ENCODE data around the gene ARID5A. TPM values are rescaled to one million over a fixed set of nuclear protein-coding genes. Genes with fewer than 3 reads are reported as not detected.
A peak's percentile ranks its signal among the peaks of the same experiment; 100 is the strongest.

ARID5A gene
- total and polyA plus RNA-seq, 9 of the 15 experiments (the other 6 are each of a cell fraction or from before 2014, with no cell fraction given), result 0.14 to 12.5 (median 3.0) TPM

DNA sequence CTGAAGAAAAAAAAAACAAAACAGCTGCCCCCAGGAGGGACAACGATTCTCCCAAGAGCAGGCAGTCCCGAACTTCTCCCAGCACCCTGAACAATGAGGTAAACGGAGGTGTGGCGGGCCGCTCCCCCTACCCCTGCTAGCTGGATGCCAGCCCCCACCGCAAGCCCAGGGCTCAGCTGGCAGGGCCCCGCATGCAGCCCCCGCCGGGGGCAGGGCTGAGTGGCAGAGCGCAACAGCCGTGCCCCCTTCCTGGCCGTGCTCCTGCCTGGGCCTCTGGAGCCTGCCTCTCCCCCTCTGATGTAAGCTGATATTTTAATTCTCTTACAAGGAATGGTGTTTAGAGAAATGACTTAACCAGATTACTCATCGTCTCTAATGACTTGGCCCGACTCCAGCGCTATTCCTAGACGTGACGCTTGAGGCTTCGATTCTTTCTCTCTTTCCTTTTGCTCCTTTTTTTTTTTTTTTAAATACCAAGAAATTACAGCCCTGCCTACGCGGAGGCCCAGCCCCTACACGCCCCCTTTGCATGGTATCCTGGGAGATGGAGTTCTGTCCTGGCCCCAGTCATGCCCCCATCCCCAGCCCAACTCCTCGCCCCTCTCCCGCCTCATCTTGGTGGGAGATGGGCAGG, 4.6 kb upstream of the ARID5A start (continued):
- TF ChIP-seq ETS2 (tag; IDR thresholded peaks at IDR 0.05; ENCODE audit: borderline replicate concordance, poor library complexity, severe bottlenecking) (no peak), CHD2 (IDR thresholded peaks at IDR 0.05; ENCODE audit: low read depth, low read length) (no peak), E2F8 (IDR thresholded peaks at IDR 0.05; ENCODE audit: low read depth, partially characterized antibody) (no peak), ZNF444 (CRISPR knock-in tag; IDR thresholded peaks at IDR 0.05) (no peak), HDAC2 (IDR thresholded peaks at IDR 0.05) (no peak), SMARCA4 (IDR thresholded peaks at IDR 0.05) (peak; percentile 79), KAT7 (CRISPR knock-in tag; IDR thresholded peaks at IDR 0.05; ENCODE audit: borderline replicate concordance) (no peak), KDM1A (IDR thresholded peaks at IDR 0.05) (no peak), ZNF766 (CRISPR knock-in tag; conservative IDR thresholded peaks at IDR 0.05) (no peak), ZNF133 (CRISPR knock-in tag; IDR thresholded peaks at IDR 0.05) (no peak), ZNF134 (CRISPR knock-in tag; conservative IDR thresholded peaks at IDR 0.05) (no peak), HDAC3 (IDR thresholded peaks at IDR 0.05; ENCODE audit: borderline replicate concordance, partially characterized antibody) (no peak), ZNF561 (CRISPR knock-in tag; conservative IDR thresholded peaks at IDR 0.05) (no peak), ZNF583 (CRISPR knock-in tag; IDR thresholded peaks at IDR 0.05) (no peak), ZNF780A (CRISPR knock-in tag; IDR thresholded peaks at IDR 0.05) (no peak), EHMT2 (IDR thresholded peaks at IDR 0.05) (no peak), THAP7 (CRISPR knock-in tag; IDR thresholded peaks at IDR 0.05) (no peak)
- TF ChIP-seq, protein P1, sequence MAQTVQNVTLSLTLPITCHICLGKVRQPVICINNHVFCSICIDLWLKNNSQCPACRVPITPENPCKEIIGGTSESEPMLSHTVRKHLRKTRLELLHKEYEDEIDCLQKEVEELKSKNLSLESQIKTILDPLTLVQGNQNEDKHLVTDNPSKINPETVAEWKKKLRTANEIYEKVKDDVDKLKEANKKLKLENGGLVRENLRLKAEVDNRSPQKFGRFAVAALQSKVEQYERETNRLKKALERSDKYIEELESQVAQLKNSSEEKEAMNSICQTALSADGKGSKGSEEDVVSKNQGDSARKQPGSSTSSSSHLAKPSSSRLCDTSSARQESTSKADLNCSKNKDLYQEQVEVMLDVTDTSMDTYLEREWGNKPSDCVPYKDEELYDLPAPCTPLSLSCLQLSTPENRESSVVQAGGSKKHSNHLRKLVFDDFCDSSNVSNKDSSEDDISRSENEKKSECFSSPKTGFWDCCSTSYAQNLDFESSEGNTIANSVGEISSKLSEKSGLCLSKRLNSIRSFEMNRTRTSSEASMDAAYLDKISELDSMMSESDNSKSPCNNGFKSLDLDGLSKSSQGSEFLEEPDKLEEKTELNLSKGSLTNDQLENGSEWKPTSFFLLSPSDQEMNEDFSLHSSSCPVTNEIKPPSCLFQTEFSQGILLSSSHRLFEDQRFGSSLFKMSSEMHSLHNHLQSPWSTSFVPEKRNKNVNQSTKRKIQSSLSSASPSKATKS (CRISPR knock-in tag; IDR thresholded peaks at IDR 0.05), result no peak
- TF ChIP-seq, protein P2, sequence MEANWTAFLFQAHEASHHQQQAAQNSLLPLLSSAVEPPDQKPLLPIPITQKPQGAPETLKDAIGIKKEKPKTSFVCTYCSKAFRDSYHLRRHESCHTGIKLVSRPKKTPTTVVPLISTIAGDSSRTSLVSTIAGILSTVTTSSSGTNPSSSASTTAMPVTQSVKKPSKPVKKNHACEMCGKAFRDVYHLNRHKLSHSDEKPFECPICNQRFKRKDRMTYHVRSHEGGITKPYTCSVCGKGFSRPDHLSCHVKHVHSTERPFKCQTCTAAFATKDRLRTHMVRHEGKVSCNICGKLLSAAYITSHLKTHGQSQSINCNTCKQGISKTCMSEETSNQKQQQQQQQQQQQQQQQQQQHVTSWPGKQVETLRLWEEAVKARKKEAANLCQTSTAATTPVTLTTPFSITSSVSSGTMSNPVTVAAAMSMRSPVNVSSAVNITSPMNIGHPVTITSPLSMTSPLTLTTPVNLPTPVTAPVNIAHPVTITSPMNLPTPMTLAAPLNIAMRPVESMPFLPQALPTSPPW (CRISPR knock-in tag; IDR thresholded peaks at IDR 0.05), result peak; percentile 74
- TF ChIP-seq, protein P3, sequence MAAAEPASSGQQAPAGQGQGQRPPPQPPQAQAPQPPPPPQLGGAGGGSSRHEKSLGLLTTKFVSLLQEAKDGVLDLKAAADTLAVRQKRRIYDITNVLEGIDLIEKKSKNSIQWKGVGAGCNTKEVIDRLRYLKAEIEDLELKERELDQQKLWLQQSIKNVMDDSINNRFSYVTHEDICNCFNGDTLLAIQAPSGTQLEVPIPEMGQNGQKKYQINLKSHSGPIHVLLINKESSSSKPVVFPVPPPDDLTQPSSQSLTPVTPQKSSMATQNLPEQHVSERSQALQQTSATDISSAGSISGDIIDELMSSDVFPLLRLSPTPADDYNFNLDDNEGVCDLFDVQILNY (CRISPR knock-in tag; IDR thresholded peaks at IDR 0.05), result no peak
- TF ChIP-seq, protein P4, sequence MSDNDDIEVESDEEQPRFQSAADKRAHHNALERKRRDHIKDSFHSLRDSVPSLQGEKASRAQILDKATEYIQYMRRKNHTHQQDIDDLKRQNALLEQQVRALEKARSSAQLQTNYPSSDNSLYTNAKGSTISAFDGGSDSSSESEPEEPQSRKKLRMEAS (CRISPR knock-in tag; IDR thresholded peaks at IDR 0.05), result no peak
